CD4-positive, CD25-positive, alpha-beta regulatory T cell (primary cell): ENCODE measurements around the gene EXOC6B. TPM values are rescaled to one million over a fixed set of nuclear protein-coding genes. Genes with fewer than 3 reads are reported as not detected.

Source experiments
- ATAC-seq, 2 donors: fragments of 150-1000 bp; cut with Tn5 transposase; one replicate each; pipeline ENCODE4 v1.10.0; 2021; ENCODE audit warnings: low read depth in 2 of 2, moderate number of reproducible peaks in 2 of 2, moderate library complexity in 1 of 2
- DNase-seq, 3 donors: peaks; one replicate each; pipeline versions ENCODE4 v3.0.0 to v3.0.0-alpha.2; 2012 to 2022; ENCODE audit warnings: mixed read lengths in 1 of 3
- H3K27ac ChIP-seq: one replicate; pipeline ENCODE4 v1.7.0; 2013; ENCODE audit warnings: mild to moderate bottlenecking, low read length; ENCODE audit not compliant: insufficient read depth, poor library complexity, severe bottlenecking
- H3K27me3 ChIP-seq: one replicate; pipeline ENCODE4 v1.7.0; 2013; ENCODE audit warnings: low read length; ENCODE audit not compliant: control insufficient read depth, insufficient read depth
- H3K36me3 ChIP-seq: one replicate; pipeline ENCODE4 v1.7.0; 2013; ENCODE audit warnings: mild to moderate bottlenecking, low read length, moderate library complexity; ENCODE audit not compliant: control insufficient read depth, insufficient read depth
- H3K4me1 ChIP-seq: 2 replicates; pipeline ENCODE4 v1.7.0; 2013; ENCODE audit warnings: mild to moderate bottlenecking, low read length; ENCODE audit not compliant: insufficient read depth, control insufficient read depth, poor library complexity, severe bottlenecking
- H3K4me3 ChIP-seq: one replicate; pipeline ENCODE4 v1.7.0; 2013; ENCODE audit warnings: low read depth, mild to moderate bottlenecking, low read length, moderate library complexity
- H3K9me3 ChIP-seq, 2 experiments: 1 replicate in 1 of 2; 2 replicates in 1 of 2; pipeline ENCODE4 v1.7.0; 2013; ENCODE audit warnings: low read length in 2 of 2, mild to moderate bottlenecking in 1 of 2, moderate library complexity in 1 of 2; ENCODE audit not compliant: control insufficient read depth in 2 of 2
- H3K27ac Mint-ChIP-seq, 3 donors: one replicate each; pipeline ENCODE4 v1.8.0; 2020 to 2022; ENCODE audit warnings: mild to moderate bottlenecking in 3 of 3, mixed read lengths in 3 of 3, moderate library complexity in 2 of 3
- H3K27me3 Mint-ChIP-seq: one replicate; pipeline ENCODE4 v1.8.0; 2022; ENCODE audit warnings: mild to moderate bottlenecking, mixed read lengths
- H3K36me3 Mint-ChIP-seq: one replicate; pipeline ENCODE4 v1.8.0; 2020; ENCODE audit warnings: mixed read lengths
- H3K4me1 Mint-ChIP-seq, 4 donors: one replicate each; pipeline ENCODE4 v1.8.0; 2020 to 2022; ENCODE audit warnings: mixed read lengths in 4 of 4, mild to moderate bottlenecking in 1 of 4
- H3K4me3 Mint-ChIP-seq, 4 donors: one replicate each; pipeline ENCODE4 v1.8.0; 2020 to 2022; ENCODE audit warnings: mild to moderate bottlenecking in 4 of 4, mixed read lengths in 4 of 4, moderate library complexity in 3 of 4
- H3K9me3 Mint-ChIP-seq, 7 donors: one replicate each; pipeline ENCODE4 v1.8.0; 2020 to 2022; ENCODE audit warnings: mixed read lengths in 7 of 7, mild to moderate bottlenecking in 3 of 7, moderate library complexity in 2 of 7
- polyA plus RNA-seq, 4 donors: library from polyadenylated mRNA; unstranded; fragments of 300-500 nt; fragmentation: Illumina TruSeq; gene quantifications; one replicate each; pipeline ENCODE4 v1.2.3, GENCODE V29; 2021
- total RNA-seq: library from RNA; stranded (reverse); gene quantifications from one replicate; pipeline ENCODE4 v1.2.3, GENCODE V29; 2022

Gene EXOC6B
- total and polyA plus RNA-seq, 5 donors from 2014 or later: 1.5 to 20.8 (median 2.1) TPM

GRCh38 chr2:72710418-72711152, 115.2 kb downstream of the EXOC6B start:
- no peaks in the 10 kb centered on the region for H3K27me3 Mint-ChIP-seq

GRCh38 chr2:72708236-72708635, 117.6 kb downstream of the EXOC6B start:
- Mint-ChIP-seq H3K4me1 (no peaks in the 10 kb centered on the region), H3K36me3 (peaks cover 26% of the 10 kb centered on the region), H3K4me3 (no peak overlapping the region), H3K27ac (no peak overlapping the region), H3K9me3 (peaks cover 0 to 5% (median 0%) of the 10 kb centered on the region in 7 donors), H3K27me3 (no peaks in the 10 kb centered on the region)
- Histone ChIP-seq H3K36me3 (peaks cover 7% of the 10 kb centered on the region), H3K4me3 (no peak overlapping the region), H3K4me1 (no peaks in the 10 kb centered on the region), H3K27me3 (no peaks in the 10 kb centered on the region), H3K9me3 (no peaks in the 10 kb centered on the region), H3K27ac (no peak overlapping the region)
- DNase-seq (no peak), ATAC-seq (no peak)

More at GRCh38 chr2:72710418-72711152, 115.2 kb downstream of the EXOC6B start:
- Mint-ChIP-seq H3K4me3 (no peak overlapping the region), H3K27ac (no peak overlapping the region), H3K9me3 (peaks cover 0 to 3% (median 0%) of the 10 kb centered on the region in 7 donors), H3K36me3 (peaks cover 28% of the 10 kb centered on the region), H3K4me1 (no peaks in the 10 kb centered on the region)
- H3K27me3 ChIP-seq: no peaks in the 10 kb centered on the region
- no peak for DNase-seq
- H3K9me3 ChIP-seq: no peaks in the 10 kb centered on the region
- H3K4me3 ChIP-seq: no peak overlapping the region
- H3K27ac ChIP-seq: no peak overlapping the region
- no peaks in the 10 kb centered on the region for H3K4me1 ChIP-seq
- peaks cover 13% of the 10 kb centered on the region for H3K36me3 ChIP-seq
- no peak for ATAC-seq

- Histone ChIP-seq H3K4me1 (no peaks in the 10 kb centered on the region), H3K36me3 (no peaks in the 10 kb centered on the region), H3K4me3 (no peak overlapping the region), H3K27ac (no peak overlapping the region), H3K27me3 (no peaks in the 10 kb centered on the region), H3K9me3 (no peaks in the 10 kb centered on the region)
- no peak for DNase-seq
- H3K27ac Mint-ChIP-seq: no peak overlapping the region
- peaks cover 19% of the 10 kb centered on the region for H3K36me3 Mint-ChIP-seq
- H3K9me3 Mint-ChIP-seq: peaks cover 0 to 3% (median 0%) of the 10 kb centered on the region in 7 donors
- no peaks in the 10 kb centered on the region for H3K27me3 Mint-ChIP-seq
- H3K4me1 Mint-ChIP-seq: peaks cover 0 to 5% (median 2%) of the 10 kb centered on the region in 4 donors
- H3K4me3 Mint-ChIP-seq: no peak overlapping the region
- no peak for ATAC-seq
Measured at GRCh38 chr2:72698300-72698699, 127.5 kb downstream of the EXOC6B start.

- Mint-ChIP-seq H3K9me3 (peaks cover 0 to 3% (median 0%) of the 10 kb centered on the region in 7 donors), H3K4me1 (peaks cover 0 to 5% (median 2%) of the 10 kb centered on the region in 4 donors), H3K36me3 (peaks cover 28% of the 10 kb centered on the region), H3K27me3 (no peaks in the 10 kb centered on the region), H3K4me3 (no peak overlapping the region), H3K27ac (no peak overlapping the region)
- H3K9me3 ChIP-seq: no peaks in the 10 kb centered on the region
- no peak for ATAC-seq
- H3K4me1 ChIP-seq: no peaks in the 10 kb centered on the region
- H3K36me3 ChIP-seq: no peaks in the 10 kb centered on the region
- H3K27me3 ChIP-seq: no peaks in the 10 kb centered on the region
- H3K27ac ChIP-seq: no peak overlapping the region
- H3K4me3 ChIP-seq: no peak overlapping the region
- no peak for DNase-seq
Measured at GRCh38 chr2:72696559-72696958, 129.3 kb downstream of the EXOC6B start.

- no peaks in the 10 kb centered on the region for H3K27me3 Mint-ChIP-seq
- no peak overlapping the region for H3K4me3 Mint-ChIP-seq
- Histone ChIP-seq H3K36me3 (no peaks in the 10 kb centered on the region), H3K27me3 (no peaks in the 10 kb centered on the region), H3K27ac (no peak overlapping the region), H3K4me3 (no peak overlapping the region), H3K9me3 (no peaks in the 10 kb centered on the region), H3K4me1 (no peaks in the 10 kb centered on the region)
- no peak for DNase-seq
- no peak overlapping the region for H3K27ac Mint-ChIP-seq
- H3K9me3 Mint-ChIP-seq: peaks cover 0 to 3% (median 0%) of the 10 kb centered on the region in 7 donors
- ATAC-seq: no peak
- H3K4me1 Mint-ChIP-seq: peaks cover 0 to 5% (median 2%) of the 10 kb centered on the region in 4 donors
- H3K36me3 Mint-ChIP-seq: peaks cover 25% of the 10 kb centered on the region
Measured at GRCh38 chr2:72695676-72696075, 130.2 kb downstream of the EXOC6B start.

- peaks cover 0 to 3% (median 0%) of the 10 kb centered on the region in 7 donors for H3K9me3 Mint-ChIP-seq
- ATAC-seq (no peak), DNase-seq (no peak)
- H3K4me3 Mint-ChIP-seq: no peak overlapping the region
- no peaks in the 10 kb centered on the region for H3K27me3 Mint-ChIP-seq
- H3K36me3 Mint-ChIP-seq: peaks cover 25% of the 10 kb centered on the region
- peaks cover 0 to 5% (median 2%) of the 10 kb centered on the region in 4 donors for H3K4me1 Mint-ChIP-seq
- H3K27me3 ChIP-seq: no peaks in the 10 kb centered on the region
- H3K27ac ChIP-seq: no peak overlapping the region
- no peaks in the 10 kb centered on the region for H3K4me1 ChIP-seq
- no peak overlapping the region for H3K27ac Mint-ChIP-seq
- H3K4me3 ChIP-seq: no peak overlapping the region
- H3K9me3 ChIP-seq: no peaks in the 10 kb centered on the region
- no peaks in the 10 kb centered on the region for H3K36me3 ChIP-seq
Measured at GRCh38 chr2:72694715-72695496, 130.9 kb downstream of the EXOC6B start.

- H3K4me1 Mint-ChIP-seq: peaks cover 0 to 6% (median 0%) of the 10 kb centered on the region in 4 donors
- peaks cover 18% of the 10 kb centered on the region for H3K36me3 Mint-ChIP-seq
- H3K9me3 Mint-ChIP-seq: no peaks in the 10 kb centered on the region
- DNase-seq: no peak
- H3K9me3 ChIP-seq: no peaks in the 10 kb centered on the region
- H3K27me3 ChIP-seq: no peaks in the 10 kb centered on the region
- no peak for ATAC-seq
- no peak overlapping the region for H3K27ac ChIP-seq
- H3K27me3 Mint-ChIP-seq: no peaks in the 10 kb centered on the region
- H3K4me3 Mint-ChIP-seq: no peak overlapping the region
- H3K4me3 ChIP-seq: no peak overlapping the region
- no peaks in the 10 kb centered on the region for H3K36me3 ChIP-seq
- H3K4me1 ChIP-seq: no peaks in the 10 kb centered on the region
- H3K27ac Mint-ChIP-seq: no peak overlapping the region
Measured at GRCh38 chr2:72689579-72690195, 136.1 kb downstream of the EXOC6B start.
